Activated CD4-positive, alpha-beta T cell treated with anti-CD3 and anti-CD28 coated beads, Interleukin-2, amount 50 U/mL, for 1 hour (primary cell): ENCODE measurements around the gene DOCK2.
"Not testable (repeated sequence)": the region's sequence is repeated elsewhere in the genome, so short reads cannot be mapped to it uniquely, and the experiment has no call there.

Source experiments
- DNase-seq: peaks from one replicate; pipeline ENCODE4 v3.0.0-alpha.2; 2020

The DOCK2 gene

DNA sequence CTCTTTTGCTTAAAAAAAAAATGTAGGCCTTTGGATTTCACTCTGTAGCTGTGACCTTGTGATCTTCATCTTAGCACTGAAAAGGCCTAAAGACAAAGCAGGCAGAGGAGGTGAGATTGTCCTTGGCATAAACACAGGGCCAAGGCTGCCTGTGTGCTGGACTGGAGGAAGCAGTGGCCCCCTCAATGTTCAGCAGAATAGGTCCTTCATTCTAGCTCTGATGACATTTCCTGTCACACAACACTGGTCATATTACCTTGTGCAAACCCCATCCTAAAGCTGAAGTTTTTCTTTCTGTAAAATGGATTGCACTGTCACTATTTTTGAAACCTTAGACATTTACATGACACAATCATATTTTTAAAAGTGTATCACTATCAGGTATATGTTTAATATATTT is 195.8 kb downstream of the DOCK2 start:
- DNase-seq: no peak

DNA sequence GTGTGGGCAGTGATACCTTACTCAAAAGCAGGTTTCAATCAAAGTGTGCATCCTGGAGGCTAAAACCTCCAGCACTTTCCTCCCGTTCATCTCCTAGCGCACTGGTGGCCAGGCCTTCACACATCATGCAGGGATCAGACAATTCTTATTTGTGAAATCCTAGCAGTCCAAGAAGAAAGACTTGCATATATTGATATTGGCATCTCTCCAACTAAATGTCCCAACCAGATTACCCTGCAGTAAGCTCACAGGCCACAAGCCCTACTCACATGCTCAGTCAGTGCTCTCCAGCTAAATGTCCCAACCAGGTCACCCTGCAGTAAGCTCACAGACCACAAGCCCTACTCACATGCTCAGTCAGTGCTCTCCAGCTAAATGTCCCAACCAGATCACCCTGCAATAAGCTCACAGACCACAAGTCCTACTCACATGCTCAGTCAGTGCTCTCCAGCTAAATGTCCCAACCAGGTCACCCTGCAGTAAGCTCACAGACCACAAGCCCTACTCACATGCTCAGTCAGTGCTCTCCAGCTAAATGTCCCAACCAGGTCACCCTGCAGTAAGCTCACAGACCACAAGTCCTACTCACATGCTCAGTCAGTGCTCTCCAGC is 196.7 kb downstream of the DOCK2 start:
- DNase-seq: not testable (repeated sequence)

DNA sequence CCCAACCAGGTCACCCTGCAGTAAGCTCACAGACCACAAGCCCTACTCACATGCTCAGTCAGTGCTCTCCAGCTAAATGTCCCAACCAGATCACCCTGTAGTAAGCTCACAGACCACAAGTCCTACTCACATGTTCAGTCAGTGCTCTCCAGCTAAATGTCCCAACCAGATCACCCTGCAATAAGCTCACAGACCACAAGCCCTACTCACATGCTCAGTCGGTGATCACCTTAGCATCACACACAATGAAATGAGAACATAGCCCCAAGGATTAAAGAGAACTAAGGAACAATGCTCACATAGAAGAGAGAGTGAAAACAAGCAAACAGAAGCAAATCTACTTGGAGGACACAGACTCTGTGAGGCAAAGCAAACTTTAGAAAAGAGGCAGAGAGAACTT is 197.5 kb downstream of the DOCK2 start:
- DNase-seq: not testable (repeated sequence)

DNA sequence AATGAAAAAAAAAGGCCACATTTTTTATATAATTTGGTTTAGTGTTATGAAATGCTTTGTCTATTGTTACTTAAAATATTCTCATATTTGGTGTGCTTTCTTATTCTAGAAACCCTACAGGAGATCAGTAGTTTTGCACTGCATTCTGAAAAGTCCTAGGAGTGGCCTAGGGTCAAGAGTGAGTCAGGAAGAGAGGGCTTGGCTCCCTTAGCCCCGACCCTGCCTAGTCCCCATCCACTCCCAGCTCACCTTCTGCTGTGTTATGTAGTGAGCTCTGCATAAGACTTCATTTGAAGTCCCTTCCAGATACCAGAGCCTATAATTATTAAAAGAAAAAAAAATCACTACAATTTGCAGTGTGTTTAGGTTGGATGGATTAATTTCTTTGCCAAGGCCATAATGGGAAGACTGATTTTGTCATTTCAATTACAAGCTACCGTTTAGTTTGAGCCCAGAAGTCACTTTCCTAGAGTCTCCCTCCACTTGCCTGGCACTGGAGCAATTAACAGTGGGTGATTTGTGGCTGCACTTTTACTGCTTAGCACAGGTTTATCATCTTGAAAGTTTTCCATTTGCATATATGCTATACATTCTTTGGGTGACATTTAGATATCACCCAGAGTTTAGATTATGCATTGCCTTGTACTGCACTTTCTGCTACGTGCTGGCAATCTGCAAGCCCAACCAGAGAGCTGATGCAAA is 199.9 kb downstream of the DOCK2 start:
- no peak for DNase-seq

DNA sequence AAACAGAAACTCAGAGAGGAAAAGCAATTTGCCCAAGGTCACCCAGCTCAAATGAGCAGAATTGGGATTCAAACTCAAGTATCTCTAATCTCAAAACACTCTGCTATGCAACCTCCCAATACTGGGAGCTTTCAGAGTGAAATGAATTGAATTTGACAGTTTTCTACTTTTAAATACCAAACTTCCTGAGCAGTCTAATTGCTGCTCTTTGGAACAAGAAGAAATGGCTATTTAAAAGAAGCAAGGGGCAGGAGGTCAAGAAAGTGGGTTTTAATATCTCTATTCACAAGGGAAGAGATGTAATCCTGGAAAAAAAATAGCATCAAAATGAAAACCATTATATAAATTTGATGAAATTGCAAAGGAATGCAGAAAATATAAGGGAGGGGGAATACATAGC is 200.6 kb downstream of the DOCK2 start:
- DNase-seq: no peak

DNA sequence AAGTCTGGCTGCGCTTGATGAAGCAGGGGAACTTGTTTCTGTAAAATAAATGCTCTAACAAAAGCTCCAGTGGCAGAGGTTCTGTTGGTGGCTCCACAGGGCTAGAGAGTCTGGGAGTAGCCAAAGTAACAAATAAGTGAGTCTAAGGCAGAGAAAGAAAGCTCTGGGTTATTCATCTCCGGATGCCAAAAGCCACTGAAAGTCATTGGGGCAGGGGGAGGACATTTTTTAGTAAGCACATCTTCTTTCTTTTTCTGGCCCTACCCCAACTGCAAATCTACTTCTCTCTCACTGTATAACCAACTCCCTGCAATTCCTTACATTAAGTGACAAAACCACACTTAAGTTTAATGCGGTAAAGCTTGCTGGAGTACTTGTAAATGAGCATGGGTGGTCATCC is 201.6 kb downstream of the DOCK2 start:
- no peak for DNase-seq

DNA sequence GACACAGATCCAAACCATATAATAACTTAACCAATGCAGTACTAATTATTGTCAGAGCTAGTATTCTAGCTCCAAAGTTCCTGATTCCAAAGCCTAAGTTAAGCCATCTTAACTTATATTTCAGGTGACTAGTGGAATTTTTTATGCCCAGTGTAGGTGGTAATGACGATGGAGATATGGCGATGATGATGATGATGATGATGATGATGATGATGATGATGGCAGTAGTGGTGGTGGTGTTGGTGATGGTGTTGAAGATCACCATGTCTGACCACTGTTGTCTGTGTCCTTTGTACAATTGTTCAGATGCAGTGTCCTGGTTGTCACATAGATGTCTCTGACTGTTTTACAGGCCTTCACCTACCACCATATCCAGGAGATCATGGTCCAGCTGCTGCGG is 203.3 kb downstream of the DOCK2 start:
- no peak for DNase-seq

DNA sequence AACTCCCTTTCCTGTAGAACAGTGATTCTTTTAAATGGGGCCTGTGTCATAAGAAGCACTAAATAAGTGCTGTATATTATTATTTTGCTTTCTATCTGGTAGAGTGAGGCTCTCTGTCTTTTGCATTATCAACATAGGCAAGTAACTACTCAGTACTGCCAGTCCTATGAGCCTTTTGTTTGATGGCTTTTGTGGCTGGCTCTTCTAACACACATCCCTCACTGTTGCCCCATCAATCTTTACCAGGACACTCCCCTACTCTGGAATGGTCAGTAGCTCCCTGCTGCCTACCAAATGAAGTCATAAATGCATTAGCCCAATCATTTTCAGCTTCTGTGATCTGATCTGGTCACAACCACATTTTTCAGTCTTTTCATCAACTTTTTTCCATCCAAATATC is 205.6 kb downstream of the DOCK2 start:
- no peak for DNase-seq

DNA sequence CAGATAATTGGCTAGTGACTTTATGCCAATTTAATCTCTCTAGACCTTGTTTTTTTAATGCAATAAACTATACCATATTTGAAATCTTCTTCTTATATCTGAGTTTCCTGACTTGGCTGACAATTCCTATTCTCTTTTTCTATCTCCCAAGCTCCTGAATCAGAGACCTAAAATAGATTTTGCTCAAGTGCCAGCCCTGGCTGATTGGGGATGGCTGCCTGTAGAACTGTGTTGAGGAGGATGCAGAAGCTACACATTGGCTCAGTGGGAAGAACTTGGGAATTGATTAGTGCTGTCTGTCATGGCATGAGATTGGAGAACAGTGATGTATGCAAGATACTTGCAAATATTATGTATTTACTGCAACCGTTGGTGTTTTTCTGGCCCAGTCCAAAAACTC is 210.4 kb downstream of the DOCK2 start:
- no peak for DNase-seq

DNA sequence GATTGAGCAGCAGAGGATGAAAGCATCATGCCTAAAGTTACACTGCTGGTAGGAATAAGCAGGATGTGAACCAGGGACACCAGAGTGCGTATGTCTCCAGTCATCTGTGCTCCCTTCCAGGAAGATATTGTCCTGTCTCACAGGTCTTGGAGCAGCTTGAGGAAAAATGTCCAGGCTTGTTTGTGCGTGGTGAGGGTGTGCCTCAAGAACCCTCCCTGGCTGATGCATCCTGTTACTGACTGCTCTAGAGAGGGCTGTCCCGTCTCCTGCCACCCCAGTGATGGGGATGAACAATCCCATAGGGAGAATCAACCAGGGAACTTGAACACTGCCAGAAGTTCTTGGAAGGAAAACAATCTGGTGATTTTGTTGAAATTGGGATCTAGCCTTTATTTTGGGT is 211.2 kb downstream of the DOCK2 start:
- DNase-seq: no peak

DNA sequence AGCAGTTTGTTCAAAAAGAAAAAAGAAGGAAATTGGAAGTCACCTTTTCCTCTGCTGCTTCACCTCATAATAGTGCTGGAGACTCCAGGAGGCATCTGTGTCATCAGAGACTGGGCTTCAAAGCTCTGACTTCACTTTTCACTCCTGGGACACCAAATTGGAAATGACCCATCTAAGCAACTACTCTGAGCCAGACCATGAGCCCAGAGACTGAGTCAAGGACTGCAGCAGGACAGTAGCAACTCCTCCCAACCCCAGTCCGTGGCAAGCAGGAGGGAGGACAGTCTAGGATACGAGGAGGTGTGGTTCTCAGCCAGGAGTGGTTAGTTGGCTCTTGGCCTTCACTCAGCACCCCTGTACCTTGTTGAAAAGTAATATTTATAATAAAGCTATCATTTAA is 211.7 kb downstream of the DOCK2 start:
- no peak for DNase-seq

DNA sequence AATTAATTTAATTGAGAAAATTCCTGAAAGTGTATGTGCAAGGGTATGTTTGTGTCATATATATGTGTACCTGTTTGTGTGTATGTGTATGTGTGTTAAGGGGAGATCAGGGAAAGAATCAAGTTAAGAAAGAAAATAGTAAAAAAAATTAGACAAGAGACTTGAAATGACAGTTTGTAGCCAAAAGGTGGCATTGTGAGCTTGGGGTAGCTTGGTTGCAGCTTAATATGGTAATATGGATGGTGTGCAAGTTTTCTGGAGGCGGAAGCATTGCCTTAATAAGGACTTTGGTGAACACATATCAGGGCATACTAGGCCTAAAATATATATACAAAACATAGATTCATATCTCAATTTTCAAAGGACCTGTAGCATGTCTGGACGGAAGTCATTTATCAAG is 213.3 kb downstream of the DOCK2 start:
- DNase-seq: no peak

DNA sequence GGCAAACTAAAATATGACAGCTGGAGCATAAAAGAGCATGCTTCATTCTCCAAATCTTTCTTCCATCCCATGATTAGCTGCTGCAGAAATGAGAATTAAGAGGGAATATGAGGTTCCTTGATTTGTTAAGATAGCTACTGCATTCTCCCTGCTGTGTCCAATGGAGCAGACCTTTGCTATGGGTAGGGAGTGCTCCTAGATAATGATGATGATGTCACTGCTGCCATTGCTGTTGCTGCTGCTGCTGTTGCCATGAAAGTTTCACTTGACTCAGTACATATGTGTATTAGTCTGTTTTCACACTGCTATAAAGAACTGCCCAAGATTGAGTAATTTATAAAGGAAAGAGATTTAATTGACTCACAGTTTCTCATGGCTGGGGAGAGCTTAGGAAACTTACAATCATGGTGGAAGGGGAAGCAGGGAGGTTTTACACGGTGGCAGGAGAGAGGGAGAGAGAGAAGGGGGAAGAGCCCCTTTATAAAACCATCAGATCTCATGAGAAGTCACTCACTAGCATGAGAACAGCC is 214.3 kb downstream of the DOCK2 start:
- DNase-seq: no peak

DNA sequence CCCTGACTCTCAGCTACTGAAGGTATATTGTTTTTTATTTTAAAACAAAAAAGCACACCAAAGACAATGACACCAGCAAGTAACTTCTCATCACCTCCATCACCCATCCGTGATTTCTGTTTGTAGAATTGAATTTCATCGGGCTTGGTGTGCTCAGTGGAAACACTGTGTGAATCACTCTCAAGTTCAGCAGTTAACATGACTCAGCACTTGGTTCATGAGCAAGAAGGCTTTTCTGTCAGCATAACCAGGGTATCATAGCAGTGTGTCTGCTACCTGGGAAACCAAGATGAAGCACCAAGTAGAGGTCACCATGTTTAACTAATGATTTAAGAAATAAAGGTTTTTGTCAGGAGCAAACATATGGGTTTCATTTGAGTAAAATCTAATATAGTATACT is 219.5 kb downstream of the DOCK2 start:
- DNase-seq: no peak

DNA sequence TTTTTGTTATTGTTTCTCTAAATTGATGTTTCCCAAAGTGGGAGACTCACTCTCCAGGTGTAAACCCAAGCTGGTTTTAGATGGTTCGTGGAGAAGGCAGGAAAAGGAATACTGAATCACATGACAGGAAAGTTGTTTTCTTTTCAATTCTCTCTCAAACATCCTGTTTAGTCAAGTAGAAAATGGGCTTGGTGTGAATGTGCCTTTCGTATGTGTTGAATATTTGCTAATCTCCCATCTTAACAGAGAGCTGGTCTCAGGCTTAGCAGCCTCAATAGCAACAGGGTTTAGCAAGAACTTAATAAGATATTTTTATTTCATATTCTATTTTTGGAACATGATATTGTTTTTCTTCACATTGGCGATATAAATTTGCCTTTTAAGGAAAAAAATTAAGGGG is 223.5 kb downstream of the DOCK2 start:
- no peak for DNase-seq

DNA sequence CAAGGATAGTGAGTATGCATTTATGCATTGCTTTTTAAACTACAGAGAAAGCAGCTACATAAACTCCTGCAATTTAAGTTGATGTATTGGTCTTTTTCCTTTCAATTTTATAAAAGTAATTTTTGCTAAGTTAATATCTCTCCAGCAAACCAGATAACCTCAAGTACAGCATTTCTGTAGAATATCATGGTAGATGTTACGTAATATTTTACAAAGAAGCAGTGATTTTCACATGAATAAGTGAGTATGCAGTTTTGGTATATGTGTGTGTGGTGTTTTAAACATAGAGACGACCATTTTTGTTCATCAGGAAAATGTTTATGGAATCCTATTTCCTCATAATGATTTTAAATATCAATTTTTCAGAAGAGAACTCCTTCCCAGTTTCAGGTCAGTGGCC is 224.4 kb downstream of the DOCK2 start:
- DNase-seq: no peak

DNA sequence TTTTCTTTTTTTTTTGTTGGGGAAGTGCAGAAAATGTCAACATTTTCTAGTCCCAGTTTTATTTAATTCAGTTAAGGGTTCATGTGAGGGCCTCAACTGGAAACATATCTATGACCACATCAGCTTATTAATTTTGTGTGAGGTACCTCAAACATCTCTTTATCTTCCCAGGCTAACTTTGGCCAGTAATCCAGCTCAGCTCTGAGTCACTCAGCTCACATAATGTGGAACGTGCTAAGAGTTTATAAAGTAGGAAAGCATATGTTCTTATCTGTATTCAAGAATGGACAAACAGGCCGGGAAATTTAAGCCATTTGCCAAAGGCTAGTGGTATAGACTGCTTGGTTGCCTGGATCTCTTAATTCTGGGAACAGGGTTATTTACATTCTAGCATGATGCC is 224.9 kb downstream of the DOCK2 start:
- DNase-seq: no peak

DNA sequence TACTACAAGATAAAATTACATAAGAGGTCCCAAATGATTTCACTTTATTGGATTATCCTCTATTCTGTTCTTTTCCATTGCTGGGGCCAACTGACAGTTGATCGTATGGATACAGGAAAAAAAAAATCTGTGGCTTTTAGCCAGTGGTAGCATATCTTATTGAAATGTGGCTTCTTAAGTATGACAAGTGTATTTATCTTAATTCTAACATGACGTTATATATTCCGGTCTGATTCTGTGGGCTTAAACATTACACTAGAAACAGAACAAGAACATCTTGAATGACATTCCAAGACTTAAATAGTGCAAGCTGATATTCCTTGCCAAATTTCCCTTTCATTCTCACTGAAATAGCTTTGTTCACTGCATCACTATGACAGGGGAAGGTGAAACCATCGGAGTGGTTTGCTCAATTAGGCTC is 225.3 kb downstream of the DOCK2 start:
- no peak for DNase-seq

DNA sequence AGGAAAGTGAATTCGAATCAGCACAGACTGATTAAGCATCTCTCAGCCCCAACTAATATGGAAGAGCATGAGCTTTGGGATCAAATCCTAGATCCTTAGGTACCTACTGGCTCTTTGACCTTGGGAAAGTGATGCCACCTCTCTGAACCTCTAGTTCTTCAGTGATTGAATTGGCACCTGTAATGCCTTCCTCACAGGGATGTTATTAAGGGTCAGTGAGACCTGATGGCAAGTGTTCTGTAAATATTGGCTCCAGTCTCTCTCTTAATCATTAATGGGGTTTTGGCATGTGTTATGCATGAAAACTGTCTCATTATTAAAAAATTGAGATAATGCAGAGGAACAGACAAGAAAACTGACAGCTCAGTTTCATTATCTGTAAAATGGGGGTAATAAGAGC is 227.4 kb downstream of the DOCK2 start:
- DNase-seq: no peak

DNA sequence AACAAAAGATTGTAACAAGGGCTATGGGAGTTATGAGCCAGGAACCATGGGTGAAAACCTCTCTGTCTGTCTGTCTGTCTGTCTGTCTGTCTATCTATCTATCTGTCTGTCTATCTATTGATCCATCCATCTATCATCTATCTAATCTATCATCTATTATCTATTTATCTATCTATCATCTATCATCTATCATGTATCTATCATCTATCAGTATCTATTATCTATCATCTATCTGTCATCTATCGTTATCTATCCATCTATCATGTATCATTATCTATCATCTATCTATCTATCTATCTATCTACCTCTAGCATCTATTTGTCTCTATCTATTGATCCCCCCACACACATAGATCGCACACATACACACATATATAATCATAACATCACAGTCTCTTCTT is 230.3 kb downstream of the DOCK2 start:
- no peak for DNase-seq

DNA sequence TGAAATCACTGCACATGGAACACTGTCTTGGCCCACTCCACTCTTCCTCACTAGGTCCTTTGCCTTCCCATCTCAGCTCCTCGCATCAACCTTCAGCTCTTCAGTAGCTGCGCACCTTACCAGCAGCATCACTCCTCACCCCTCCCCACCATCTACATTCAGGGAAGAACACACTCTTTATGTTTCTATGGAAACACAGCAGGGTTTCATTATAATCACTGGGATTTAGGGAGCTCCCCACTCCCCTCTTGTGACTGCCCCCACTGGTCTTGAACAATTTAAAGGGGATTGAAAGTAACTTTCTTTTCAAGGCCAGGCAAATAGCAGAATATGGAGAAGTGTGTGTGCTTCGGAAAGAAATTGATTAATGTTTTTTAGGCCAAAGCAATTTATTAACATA is 232.0 kb downstream of the DOCK2 start:
- DNase-seq: no peak

DNA sequence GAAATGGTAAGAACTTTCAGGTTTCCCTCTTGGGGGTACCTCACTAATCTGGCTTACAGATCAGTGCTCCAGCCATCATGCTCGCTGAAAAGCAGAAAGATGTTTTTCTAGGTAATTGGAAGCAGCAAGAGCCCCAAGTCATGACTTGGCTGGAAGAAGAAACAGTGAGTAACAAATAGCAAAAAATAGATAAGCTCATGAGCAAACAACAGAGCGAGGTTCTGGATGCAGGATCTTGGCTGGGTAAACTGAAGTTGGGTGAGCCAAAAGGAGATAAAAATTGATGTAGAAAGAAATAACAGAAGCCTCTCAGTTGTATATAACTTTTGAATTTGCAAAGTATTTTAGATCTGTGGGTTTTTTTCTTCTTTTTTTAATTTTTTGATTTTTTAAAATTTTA is 233.1 kb downstream of the DOCK2 start:
- no peak for DNase-seq

DNA sequence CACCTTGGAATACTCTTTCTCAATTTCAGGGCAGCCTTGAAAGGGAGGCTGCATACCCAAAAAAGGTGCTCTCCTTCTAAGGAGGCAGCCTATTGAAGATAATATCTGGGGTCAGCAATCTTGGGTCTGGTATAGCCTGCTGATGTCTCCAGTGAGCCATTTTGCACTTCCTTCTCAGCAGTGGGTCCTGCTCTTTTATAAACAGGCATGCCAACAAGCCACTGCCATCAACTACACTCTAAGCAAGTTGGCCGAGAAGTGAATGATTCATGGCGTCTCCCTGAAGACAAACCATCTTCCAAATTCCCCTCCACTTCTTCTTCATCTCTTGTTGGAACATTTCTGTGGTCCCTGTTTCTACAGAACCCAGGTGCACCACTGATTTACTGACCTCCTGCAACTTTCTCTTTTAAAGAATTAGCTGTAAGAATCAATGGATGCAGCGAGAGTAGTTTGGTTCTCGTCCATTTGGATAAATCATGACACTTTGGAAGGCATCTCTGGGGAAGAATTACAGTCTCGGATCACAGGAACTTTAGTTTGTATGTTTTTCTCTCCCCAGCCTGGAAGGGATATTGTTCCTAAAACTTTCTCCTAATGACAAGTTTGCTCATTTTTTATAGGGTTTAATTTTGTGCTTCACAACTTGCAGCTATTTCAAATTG is 234.9 kb downstream of the DOCK2 start:
- DNase-seq: no peak

DNA sequence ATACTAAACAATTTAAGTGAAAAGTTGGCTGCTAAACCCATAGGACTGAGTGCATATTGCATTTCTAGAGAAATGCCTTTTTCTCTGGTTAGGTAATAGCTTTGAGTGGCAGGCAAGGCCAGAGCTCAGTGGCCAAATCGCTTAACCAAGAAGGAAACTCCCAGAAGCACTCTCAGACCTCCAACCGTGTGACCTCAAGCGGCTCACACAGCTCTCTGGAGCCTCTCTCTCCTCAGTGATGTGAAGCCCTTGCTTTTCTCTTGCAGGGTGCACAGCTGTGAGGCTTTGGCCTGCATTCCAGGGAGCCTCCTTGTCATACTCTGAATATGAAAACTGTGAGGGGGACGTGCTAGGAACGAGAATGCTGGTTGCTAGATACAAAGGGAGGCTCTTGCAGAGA is 236.6 kb downstream of the DOCK2 start:
- DNase-seq: no peak
